Activated CD8-positive, alpha-beta T cell treated with anti-CD3 and anti-CD28 coated beads for 36 hours (primary cell): ENCODE results near the gene DTNBP1. TPM values are rescaled to one million over a fixed set of nuclear protein-coding genes. Genes with fewer than 3 reads are reported as not detected.

Experiments used
- ATAC-seq: fragments of 200-7000 bp; cut with Tn5 transposase; one replicate; pipeline ENCODE4 v1.10.0; 2021; ENCODE audit warnings: mild to moderate bottlenecking, moderate library complexity
- CTCF ChIA-PET: fragments of 350-600 bp; sonication (Branson Sonifier 250); formaldehyde crosslinking; loops from one replicate; lab custom pipeline; 2021; ENCODE audit warnings: antibody characterized with exemption; lab: Charles Lee
- POLR2A ChIA-PET: fragments of 350-600 bp; sonication (Branson Sonifier 250); formaldehyde crosslinking; loops from one replicate; lab custom pipeline; 2021; ENCODE audit warnings: antibody characterized with exemption; lab: Charles Lee
- DNase-seq: peaks from one replicate; pipeline ENCODE4 v3.0.0-alpha.2; 2020
- H3K27ac Mint-ChIP-seq: one replicate; pipeline ENCODE4 v1.8.0; 2021; ENCODE audit warnings: mild to moderate bottlenecking, mixed read lengths
- H3K27me3 Mint-ChIP-seq: one replicate; pipeline ENCODE4 v1.8.0; 2021; ENCODE audit warnings: mixed read lengths
- H3K36me3 Mint-ChIP-seq: one replicate; pipeline ENCODE4 v1.8.0; 2021; ENCODE audit warnings: low read depth, mixed read lengths
- H3K4me1 Mint-ChIP-seq: one replicate; pipeline ENCODE4 v1.8.0; 2021; ENCODE audit warnings: low read depth, mixed read lengths
- H3K4me3 Mint-ChIP-seq: one replicate; pipeline ENCODE4 v1.8.0; 2021; ENCODE audit warnings: mild to moderate bottlenecking, moderate library complexity, mixed read lengths
- H3K9me3 Mint-ChIP-seq: one replicate; pipeline ENCODE4 v1.8.0; 2021; ENCODE audit warnings: mixed read lengths
- intact Hi-C: fragments of 100-400 bp; cut with micrococcal nuclease; formaldehyde crosslinking; loops from one replicate; pipeline ENCODE4 v1.10.0; 2022
- total RNA-seq, 2 experiments: library from RNA; stranded (reverse); gene quantifications; one replicate each; pipeline ENCODE4 v1.2.3, GENCODE V29; 2021
- TF ChIP-seq, protein P1 (sequence below): fragments of 200-600 bp; IDR thresholded peaks from one replicate; pipeline ENCODE4 v1.8.0; 2022; ENCODE audit warnings: antibody characterized with exemption, mild to moderate bottlenecking

The DTNBP1 gene
- total RNA-seq, 2 experiments from 2014 or later = 12.6 to 14.6 TPM

GRCh38 chr6:15581751-15582150 is 81.1 kb downstream of the DTNBP1 start:
- POLR2A ChIA-PET = no interaction called here
- H3K36me3 Mint-ChIP-seq = peaks cover 11% of the 10 kb centered on the region
- H3K4me3 Mint-ChIP-seq = no peak overlapping the region
- no peaks in the 10 kb centered on the region for H3K9me3 Mint-ChIP-seq
- no peak overlapping the region for H3K27ac Mint-ChIP-seq
- no peak for ATAC-seq
- peaks cover 11% of the 10 kb centered on the region for H3K4me1 Mint-ChIP-seq
- TF ChIP-seq, protein P1, sequence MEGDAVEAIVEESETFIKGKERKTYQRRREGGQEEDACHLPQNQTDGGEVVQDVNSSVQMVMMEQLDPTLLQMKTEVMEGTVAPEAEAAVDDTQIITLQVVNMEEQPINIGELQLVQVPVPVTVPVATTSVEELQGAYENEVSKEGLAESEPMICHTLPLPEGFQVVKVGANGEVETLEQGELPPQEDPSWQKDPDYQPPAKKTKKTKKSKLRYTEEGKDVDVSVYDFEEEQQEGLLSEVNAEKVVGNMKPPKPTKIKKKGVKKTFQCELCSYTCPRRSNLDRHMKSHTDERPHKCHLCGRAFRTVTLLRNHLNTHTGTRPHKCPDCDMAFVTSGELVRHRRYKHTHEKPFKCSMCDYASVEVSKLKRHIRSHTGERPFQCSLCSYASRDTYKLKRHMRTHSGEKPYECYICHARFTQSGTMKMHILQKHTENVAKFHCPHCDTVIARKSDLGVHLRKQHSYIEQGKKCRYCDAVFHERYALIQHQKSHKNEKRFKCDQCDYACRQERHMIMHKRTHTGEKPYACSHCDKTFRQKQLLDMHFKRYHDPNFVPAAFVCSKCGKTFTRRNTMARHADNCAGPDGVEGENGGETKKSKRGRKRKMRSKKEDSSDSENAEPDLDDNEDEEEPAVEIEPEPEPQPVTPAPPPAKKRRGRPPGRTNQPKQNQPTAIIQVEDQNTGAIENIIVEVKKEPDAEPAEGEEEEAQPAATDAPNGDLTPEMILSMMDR = no peak
- no peak for DNase-seq
- H3K27me3 Mint-ChIP-seq = no peaks in the 10 kb centered on the region
- CTCF ChIA-PET = interaction anchor here (0.6 to 1.1 kb wide), 3 partner anchors 31 to 1182 kb away, joined by 3 read pairs; no protein-coding TSS in a partner anchor
- intact Hi-C loops = no loop called here

DNA sequence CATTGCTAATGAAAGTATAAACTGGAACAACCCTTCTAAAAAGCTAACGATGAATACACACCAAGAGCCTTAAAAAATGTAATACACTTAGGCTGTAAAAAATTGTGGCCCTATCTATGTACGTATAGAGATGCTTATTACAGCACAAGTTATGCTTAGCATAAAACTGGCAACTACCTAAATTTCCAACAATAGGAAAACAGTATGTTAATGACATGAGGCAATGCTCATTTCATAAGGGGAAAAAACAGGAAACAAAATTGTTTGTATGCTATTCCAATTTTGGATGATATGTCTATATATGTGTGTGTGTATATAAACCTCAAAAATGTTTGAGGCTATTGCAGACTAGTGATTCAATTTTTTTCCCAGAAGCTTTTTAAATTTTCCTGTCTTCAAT is 82.5 kb downstream of the DTNBP1 start:
- ATAC-seq = no peak
- peaks cover 11% of the 10 kb centered on the region for H3K36me3 Mint-ChIP-seq
- no peak overlapping the region for H3K4me3 Mint-ChIP-seq
- no peaks in the 10 kb centered on the region for H3K9me3 Mint-ChIP-seq
- H3K4me1 Mint-ChIP-seq = peaks cover 11% of the 10 kb centered on the region
- POLR2A ChIA-PET = no interaction called here
- TF ChIP-seq, protein P1 = no peak
- no peak overlapping the region for H3K27ac Mint-ChIP-seq
- no peaks in the 10 kb centered on the region for H3K27me3 Mint-ChIP-seq
- CTCF ChIA-PET = interaction anchor here (1.1 kb wide), 1 partner anchor 39 kb away, joined by 3 read pairs; no protein-coding TSS in a partner anchor
- intact Hi-C loops = no loop called here
- DNase-seq = no peak

DNA sequence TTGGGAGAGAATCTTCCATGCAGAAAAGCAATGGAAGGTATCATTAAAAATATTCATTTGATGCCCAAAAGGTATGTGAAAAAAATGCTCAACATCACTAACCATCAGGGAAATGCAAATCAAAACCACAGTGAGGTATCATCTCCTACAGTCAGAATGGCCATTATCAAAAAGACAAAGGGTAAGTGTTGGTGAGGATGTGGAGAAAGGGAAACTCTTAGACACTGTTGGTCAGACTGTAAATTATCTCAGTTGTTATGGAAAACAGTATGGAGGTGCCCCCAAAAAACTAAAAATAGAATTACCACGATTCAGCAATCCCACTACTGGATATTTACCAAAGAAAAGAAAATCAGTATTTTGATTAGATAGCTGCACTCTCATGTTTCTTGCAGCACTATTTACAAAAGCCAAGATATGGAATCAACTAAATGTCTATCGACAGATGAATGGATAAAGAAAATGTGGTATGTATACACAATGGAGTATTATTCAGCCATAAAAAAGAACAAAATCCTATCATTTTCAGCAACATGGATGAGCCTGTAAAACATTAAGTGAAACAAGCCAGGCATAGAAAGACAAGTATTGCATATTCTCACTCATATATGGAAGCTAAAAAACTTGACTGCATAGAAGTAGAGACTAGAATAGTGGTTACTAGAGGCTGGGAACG is 84.0 kb downstream of the DTNBP1 start:
- ATAC-seq (no peak), DNase-seq (no peak)
- no peaks in the 10 kb centered on the region for H3K9me3 Mint-ChIP-seq
- H3K4me3 Mint-ChIP-seq = no peak overlapping the region
- TF ChIP-seq, protein P1 = no peak
- no peaks in the 10 kb centered on the region for H3K27me3 Mint-ChIP-seq
- POLR2A ChIA-PET = interaction anchor here (1.2 kb wide), 1 partner anchor 15 kb away, joined by 3 read pairs; no protein-coding TSS in a partner anchor
- peaks cover 11% of the 10 kb centered on the region for H3K4me1 Mint-ChIP-seq
- CTCF ChIA-PET = no interaction called here
- H3K27ac Mint-ChIP-seq = no peak overlapping the region
- intact Hi-C loops = no loop called here
- peaks cover 15% of the 10 kb centered on the region for H3K36me3 Mint-ChIP-seq

DNA sequence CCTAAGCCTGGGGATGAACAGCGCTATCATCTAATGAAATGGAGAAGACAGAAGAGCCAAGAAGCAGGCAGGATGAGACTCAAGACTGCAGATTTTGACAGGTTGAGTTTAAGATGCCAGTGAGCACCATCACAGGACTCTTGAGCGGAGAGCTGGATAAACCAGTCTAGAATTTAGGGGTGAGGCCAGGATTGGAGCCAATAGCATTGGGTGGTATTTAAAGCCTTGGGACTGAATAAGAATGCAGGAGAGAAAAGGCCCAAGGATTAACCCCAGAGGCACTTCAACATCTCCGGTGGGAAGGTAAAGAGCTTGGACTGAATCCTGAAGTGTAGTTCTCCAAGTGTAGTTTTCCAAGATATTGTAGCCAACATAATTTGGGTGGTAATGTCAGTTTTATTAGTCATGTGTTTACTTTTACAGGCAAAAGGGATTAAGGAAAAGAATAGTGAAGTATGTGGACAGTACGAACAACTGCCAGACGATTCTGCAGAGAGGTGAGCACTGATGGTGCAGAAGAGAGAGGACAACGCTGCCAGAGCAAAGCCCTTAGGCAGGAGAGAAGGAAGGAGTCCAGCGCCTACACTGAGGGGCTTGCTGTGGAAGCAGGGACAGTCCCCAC is 85.2 kb downstream of the DTNBP1 start:
- Mint-ChIP-seq H3K4me1 (peaks cover 11% of the 10 kb centered on the region), H3K36me3 (peaks cover 17% of the 10 kb centered on the region), H3K9me3 (no peaks in the 10 kb centered on the region), H3K4me3 (no peak overlapping the region), H3K27me3 (no peaks in the 10 kb centered on the region), H3K27ac (no peak overlapping the region)
- intact Hi-C loops = no loop called here
- TF ChIP-seq, protein P1 = no peak
- POLR2A ChIA-PET = no interaction called here
- ATAC-seq = no peak
- no peak for DNase-seq
- CTCF ChIA-PET = no interaction called here

DNA sequence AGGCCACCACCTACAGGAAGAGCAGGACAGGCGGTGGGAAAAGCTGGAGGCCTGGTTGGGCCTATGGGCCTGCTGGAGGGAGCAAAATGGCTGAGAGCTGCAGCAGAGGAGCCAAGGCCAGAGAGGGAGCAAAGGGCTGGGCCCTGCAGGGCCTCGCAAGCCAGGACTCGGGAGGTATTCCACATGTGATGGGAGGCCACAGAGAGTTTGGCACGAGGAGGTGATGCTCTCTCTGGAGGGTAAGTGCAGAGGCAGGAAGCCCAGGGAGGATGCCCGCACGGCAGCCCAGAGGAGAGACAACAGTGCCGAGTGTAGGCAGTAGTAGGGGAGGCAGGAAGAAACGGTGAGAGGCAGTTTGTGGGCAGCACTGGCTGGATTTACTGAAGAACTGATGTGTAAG is 85.7 kb downstream of the DTNBP1 start:
- DNase-seq (no peak), ATAC-seq (no peak)
- Mint-ChIP-seq H3K9me3 (no peaks in the 10 kb centered on the region), H3K4me1 (peaks cover 11% of the 10 kb centered on the region), H3K27ac (no peak overlapping the region), H3K36me3 (peaks cover 17% of the 10 kb centered on the region), H3K27me3 (no peaks in the 10 kb centered on the region), H3K4me3 (no peak overlapping the region)
- TF ChIP-seq, protein P1 = no peak
- CTCF ChIA-PET = no interaction called here
- POLR2A ChIA-PET = no interaction called here
- intact Hi-C loops = no loop called here
